GM12874 (cell line): ENCODE measurements around the gene LRRC10B.

Experiments used
- CTCF ChIP-seq: IDR thresholded peaks from 2 replicates; pipeline ENCODE4 v1.5.1; 2011; ENCODE audit warnings: low read depth, mild to moderate bottlenecking, control low read depth, low read length, moderate library complexity; ENCODE audit not compliant: insufficient read depth

LRRC10B gene

GRCh38 chr11:61545921-61546320, 37.4 kb downstream of the LRRC10B start:
- TF ChIP-seq CTCF, result no peak

DNA sequence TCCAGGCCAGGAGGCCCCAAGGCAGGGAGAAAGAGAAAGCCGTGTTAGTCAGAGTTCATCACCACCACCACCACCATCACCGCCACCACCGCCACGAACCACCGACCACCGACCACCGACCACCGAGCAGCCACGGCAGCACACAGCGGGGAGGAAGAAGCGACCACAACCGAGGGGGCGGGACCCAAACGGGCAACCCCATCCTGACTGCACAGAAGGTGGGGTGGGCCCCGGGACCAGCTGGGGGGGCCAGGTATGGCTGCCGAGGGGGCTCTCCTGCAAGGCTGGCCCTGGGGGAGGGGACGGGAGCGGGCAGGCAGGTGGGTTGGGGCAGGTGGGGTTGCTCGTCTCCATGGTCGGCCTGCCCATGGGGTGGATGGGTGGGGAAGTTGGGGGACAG, 38.1 kb downstream of the LRRC10B start:
- TF ChIP-seq CTCF, result no peak

DNA sequence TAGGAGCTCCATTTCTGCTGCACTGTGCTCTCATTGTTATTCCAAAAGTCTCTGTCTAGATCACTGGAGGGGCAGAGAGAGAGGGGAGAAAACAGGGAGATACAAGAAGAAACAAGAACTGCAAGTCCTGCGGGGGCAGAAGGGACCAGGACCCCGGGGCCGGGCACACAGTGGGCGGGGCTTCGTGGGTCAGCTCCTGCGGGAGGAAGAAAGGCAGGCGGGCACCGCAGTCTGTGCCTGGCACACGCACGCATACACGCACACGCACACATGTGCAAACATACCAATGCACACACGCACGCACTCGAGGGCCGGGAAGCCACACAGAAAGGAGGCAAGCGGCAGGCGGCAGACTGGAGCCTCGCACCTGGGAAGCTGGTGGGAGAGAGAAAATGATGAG, 38.7 kb downstream of the LRRC10B start:
- TF ChIP-seq CTCF, result no peak

GRCh38 chr11:61549177-61549576, 40.6 kb downstream of the LRRC10B start:
- TF ChIP-seq CTCF, result no peak

DNA sequence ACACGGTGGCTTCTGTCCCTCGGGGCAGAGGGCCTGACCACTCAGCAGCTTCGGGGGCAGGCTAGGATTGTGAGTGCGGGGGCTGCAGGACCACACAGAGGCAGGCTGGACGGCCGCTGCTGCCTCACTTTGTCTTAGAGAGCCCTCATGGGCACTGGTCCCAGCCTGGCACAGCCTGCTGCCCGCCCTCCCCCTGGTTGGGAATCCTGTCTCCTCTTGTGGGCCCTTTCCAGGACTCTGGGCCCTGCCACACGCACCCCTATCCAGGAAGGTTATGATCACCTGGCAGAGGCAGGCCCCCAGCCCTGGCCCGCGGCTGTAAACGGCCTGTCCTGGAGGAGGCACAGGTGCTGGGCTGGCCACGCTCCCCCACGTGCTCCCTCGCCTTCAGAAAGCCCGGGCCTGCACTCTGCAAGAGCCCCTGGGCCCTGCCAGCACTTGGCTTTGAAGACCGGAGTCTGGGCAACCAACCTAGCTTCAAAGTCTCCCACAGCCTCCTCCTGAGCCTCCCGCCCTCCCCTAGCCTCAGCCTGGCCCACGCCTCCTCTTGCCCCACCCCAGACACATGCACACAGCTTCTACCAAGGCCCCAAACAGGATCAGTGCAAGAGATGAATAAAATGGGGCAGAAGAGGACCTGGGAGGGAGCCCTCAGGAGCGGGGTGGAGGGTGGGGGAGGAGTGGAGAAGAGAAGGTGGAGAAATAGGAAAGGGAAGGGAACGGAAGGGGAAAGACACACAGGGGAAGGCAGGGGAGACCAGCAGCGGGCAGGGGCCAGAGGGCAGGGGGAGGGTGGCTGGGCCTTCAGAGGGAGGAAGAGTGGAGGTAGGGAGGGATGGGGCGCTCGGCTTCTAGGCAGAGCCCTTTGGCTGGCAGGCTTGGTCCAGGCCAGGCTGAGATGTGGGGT, 41.4 kb downstream of the LRRC10B start:
- TF ChIP-seq CTCF, result no peak

GRCh38 chr11:61550665-61551227, 42.2 kb downstream of the LRRC10B start:
- TF ChIP-seq CTCF, result no peak

DNA sequence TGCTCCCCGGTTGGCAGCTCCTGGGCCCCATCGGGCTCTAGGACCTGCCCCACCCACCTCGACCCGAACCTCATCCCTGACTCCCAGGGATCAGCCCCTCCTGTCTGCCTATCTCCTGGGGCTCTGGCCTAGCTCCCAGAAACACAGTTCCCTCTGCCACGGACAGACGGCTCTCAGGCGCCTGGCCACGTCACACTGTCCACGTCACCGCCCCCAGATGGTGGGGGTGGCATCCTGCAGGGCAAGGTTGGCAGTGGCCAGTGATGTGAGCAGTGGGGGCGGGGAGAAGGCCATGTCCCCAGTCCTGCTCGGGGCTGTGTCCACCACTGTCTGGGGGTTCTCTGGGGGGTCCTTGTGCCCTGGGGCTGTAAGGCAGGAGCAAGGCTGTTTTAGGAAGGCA, 43.1 kb downstream of the LRRC10B start:
- TF ChIP-seq CTCF, result no peak
